B cell (primary cell): ENCODE data around the gene INPP5B. TPM values are rescaled to one million over a fixed set of nuclear protein-coding genes. Genes with fewer than 3 reads are reported as not detected.

ENCODE experiments used
- ATAC-seq: fragments of 200-7000 bp; cut with Tn5 transposase; one replicate; pipeline ENCODE4 v1.10.0; 2021; ENCODE audit warnings: low read depth, mild to moderate bottlenecking, moderate number of reproducible peaks, moderate library complexity
- CTCF ChIA-PET: fragments of 350-600 bp; sonication (Branson Sonifier 250); formaldehyde crosslinking; loops from one replicate; lab custom pipeline; 2021; ENCODE audit warnings: antibody characterized with exemption, inconsistent platforms; lab: Charles Lee
- POLR2A ChIA-PET: fragments of 350-600 bp; sonication (Branson Sonifier 250); formaldehyde crosslinking; loops from one replicate; lab custom pipeline; 2021; ENCODE audit warnings: antibody characterized with exemption; lab: Charles Lee
- DNase-seq: peaks from one replicate; pipeline ENCODE4 v3.0.0; 2013
- H2AFZ ChIP-seq: 2 replicates; pipeline ENCODE4 v1.6.1; 2012; ENCODE audit warnings: mild to moderate bottlenecking, low read depth, low read length; ENCODE audit not compliant: insufficient read depth, poor library complexity, severe bottlenecking
- H3K27ac ChIP-seq, 2 donors: 1 replicate in 1 of 2; 2 replicates in 1 of 2; pipeline ENCODE4 v1.5.1; 2012 to 2013; ENCODE audit warnings: low read length in 2 of 2, mild to moderate bottlenecking in 2 of 2, moderate library complexity in 1 of 2
- H3K27me3 ChIP-seq, 4 experiments: fragments of 200-600 bp in 1 of 4; sonication (generic) in 1 of 4; replicated peaks in 1 of 4; 1 replicate in 2 of 4; 2 replicates in 2 of 4; pipeline versions ENCODE4 v1.6.1 to v1.7.0; 2013 to 2016; ENCODE audit warnings: low read length in 3 of 4, mild to moderate bottlenecking in 2 of 4, mixed read lengths in 1 of 4, moderate library complexity in 1 of 4; ENCODE audit not compliant: insufficient read depth in 4 of 4, control insufficient read depth in 3 of 4; ENCODE audit errors: control extremely low read depth in 1 of 4
- H3K36me3 ChIP-seq, 2 experiments: replicated peaks in 1 of 2; 1 replicate in 1 of 2; 2 replicates in 1 of 2; pipeline versions ENCODE4 v1.6.1 to v1.7.1; 2013; ENCODE audit warnings: low read length in 1 of 2; ENCODE audit not compliant: insufficient read depth in 2 of 2, control insufficient read depth in 1 of 2; ENCODE audit errors: control extremely low read depth in 1 of 2, extremely low read depth in 1 of 2
- H3K4me1 ChIP-seq, 2 donors: fragments of 200-600 bp in 1 of 2; sonication (generic) in 1 of 2; 1 replicate in 1 of 2; 2 replicates in 1 of 2; pipeline versions ENCODE4 v1.5.1 to v1.6.1; 2013 to 2017; ENCODE audit warnings: low read length in 2 of 2; ENCODE audit not compliant: control insufficient read depth in 2 of 2, insufficient read depth in 2 of 2
- H3K4me2 ChIP-seq: replicated peaks from 2 replicates; pipeline ENCODE3; 2012; ENCODE audit warnings: mild to moderate bottlenecking, low read depth, low read length; ENCODE audit not compliant: poor library complexity, severe bottlenecking
- H3K4me3 ChIP-seq, 5 experiments: fragments of 200-600 bp in 1 of 5; sonication (generic) in 1 of 5; 1 replicate in 3 of 5; 2 replicates in 2 of 5; pipeline versions ENCODE4 v1.5.1 to v1.7.0; 2011 to 2016; ENCODE audit warnings: low read length in 4 of 5, mild to moderate bottlenecking in 4 of 5, low read depth in 2 of 5, control low read depth in 1 of 5, moderate library complexity in 1 of 5; ENCODE audit not compliant: insufficient read depth in 1 of 5; ENCODE audit errors: control extremely low read depth in 1 of 5, extremely low read depth in 1 of 5
- H3K79me2 ChIP-seq: fragments of 200-600 bp; sonication (generic); one replicate; pipeline ENCODE4 v1.6.0; 2016; ENCODE audit warnings: low read length; ENCODE audit not compliant: control insufficient read depth, insufficient read depth
- H3K9ac ChIP-seq: fragments of 200-600 bp; sonication (generic); 2 replicates; pipeline ENCODE4 v1.6.1; 2017; ENCODE audit warnings: mild to moderate bottlenecking, low read length, moderate library complexity
- H3K9me3 ChIP-seq, 3 donors: one replicate each; pipeline versions ENCODE4 v1.6.1 to v1.7.1; 2013; ENCODE audit warnings: low read length in 2 of 3; ENCODE audit not compliant: control insufficient read depth in 2 of 3, insufficient read depth in 1 of 3; ENCODE audit errors: control extremely low read depth in 1 of 3
- H4K20me1 ChIP-seq: 2 replicates; pipeline ENCODE4 v1.6.0; 2012; ENCODE audit warnings: mild to moderate bottlenecking, low read length; ENCODE audit not compliant: insufficient read depth, control insufficient read depth, poor library complexity, severe bottlenecking
- H3K27ac Mint-ChIP-seq: one replicate; pipeline ENCODE4 v1.8.0; 2021; ENCODE audit warnings: mixed read lengths
- H3K27me3 Mint-ChIP-seq: one replicate; pipeline ENCODE4 v1.8.0; 2021; ENCODE audit warnings: mixed read lengths
- H3K4me1 Mint-ChIP-seq: one replicate; pipeline ENCODE4 v1.8.0; 2021; ENCODE audit warnings: mixed read lengths
- H3K4me3 Mint-ChIP-seq: one replicate; pipeline ENCODE4 v1.8.0; 2021; ENCODE audit warnings: mixed read lengths
- H3K9me3 Mint-ChIP-seq: one replicate; pipeline ENCODE4 v1.8.0; 2022; ENCODE audit warnings: mixed read lengths; ENCODE audit not compliant: insufficient read depth
- EZH2 ChIP-seq: IDR thresholded peaks from 2 replicates; pipeline ENCODE4 v1.6.1; 2012; ENCODE audit warnings: borderline replicate concordance, low read depth, mild to moderate bottlenecking, moderate library complexity, low read length; ENCODE audit not compliant: insufficient read depth, poor library complexity, severe bottlenecking
- WGBS: methylation state at CpG from one replicate; pipeline ENCODE4 v1.1.5; 2013; ENCODE audit warnings: missing lambda C conversion rate; ENCODE audit not compliant: insufficient coverage; 5-methylcytosine and 5-hydroxymethylcytosine counted together
- intact Hi-C: fragments of 100-400 bp; cut with micrococcal nuclease; formaldehyde crosslinking; loops from one replicate; pipeline ENCODE4 v1.10.0; 2022
- polyA plus RNA-seq: library from polyadenylated mRNA; depleted of rRNA; stranded (reverse); fragments of >200 nt; gene quantifications from 2 replicates; pipeline ENCODE4 v1.2.3, GENCODE V29; 2012
- total RNA-seq, 2 donors: library from RNA; stranded (reverse); fragments of 120-200 nt in 1 of 2; gene quantifications; 1 replicate in 1 of 2; 2 replicates in 1 of 2; pipeline versions ENCODE4 v1.2.3 to v1.2.4, GENCODE V29; 2013 to 2022
- TF ChIP-seq, protein P1 (sequence below): fragments of 200-600 bp; IDR thresholded peaks from one replicate; pipeline ENCODE4 v1.8.0; 2022; ENCODE audit warnings: antibody characterized with exemption, mild to moderate bottlenecking

INPP5B gene
- total and polyA plus RNA-seq, 2 donors (not counting 1 experiment from before 2014, with no cell fraction given), result 45.4 to 63.3 TPM

DNA sequence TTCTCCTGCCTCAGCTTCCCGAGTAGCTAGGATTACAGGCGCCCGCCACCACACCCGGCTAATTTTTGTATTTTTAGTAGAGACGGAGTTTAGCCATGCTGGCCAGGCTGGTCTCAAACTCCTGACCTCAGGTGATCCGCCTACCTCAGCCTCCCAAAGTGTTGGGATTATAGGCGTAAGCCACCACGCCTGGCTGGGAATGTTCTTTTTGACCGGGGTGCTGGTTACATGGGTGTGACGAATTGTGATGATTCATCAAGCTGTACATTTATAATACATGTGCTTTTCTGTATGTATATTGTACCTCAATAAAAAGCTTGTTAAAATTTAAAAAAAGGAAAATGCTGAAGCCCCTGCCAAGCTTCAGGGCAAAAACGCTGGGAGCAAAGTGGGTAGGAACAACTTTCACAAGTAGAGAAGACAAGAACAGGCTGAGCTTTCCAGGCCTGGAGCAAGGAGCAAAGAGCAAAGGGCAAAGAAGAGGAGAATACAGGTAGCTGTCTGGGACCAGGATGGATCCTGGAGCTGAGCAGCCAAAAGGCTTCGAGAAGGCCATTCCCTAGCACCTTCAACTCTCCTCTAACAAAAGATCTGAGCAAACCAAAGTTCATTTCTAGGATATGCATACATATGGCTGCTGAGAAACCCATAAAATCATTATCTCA, 118.3 kb downstream of the INPP5B start:
- Histone ChIP-seq H3K27ac (no peak overlapping the region), H3K9ac (no peak overlapping the region), H3K79me2 (no peaks in the 10 kb centered on the region), H3K9me3 (no peaks in the 10 kb centered on the region), H3K4me2 (no peak overlapping the region), H3K27me3 (no peaks in the 10 kb centered on the region), H4K20me1 (no peaks in the 10 kb centered on the region), H3K4me3 (no peak overlapping the region), H2AFZ (no peak overlapping the region), H3K4me1 (no peaks in the 10 kb centered on the region), H3K36me3 (peaks cover 5 to 47% of the 10 kb centered on the region in 2 experiments)
- ATAC-seq, result no peak
- ChIA-PET CTCF (interaction anchor here (0.8 kb wide), 1 partner anchor 12 kb away, joined by 3 read pairs; no protein-coding TSS in a partner anchor), POLR2A (no interaction called here)
- Mint-ChIP-seq H3K27me3 (no peaks in the 10 kb centered on the region), H3K4me1 (peaks cover 8% of the 10 kb centered on the region), H3K27ac (no peak overlapping the region), H3K4me3 (no peak overlapping the region), H3K9me3 (no peaks in the 10 kb centered on the region)
- intact Hi-C loops, result no loop called here
- 100% methylated on average over 2 of the region's 12 CpGs for WGBS
- TF ChIP-seq, protein P1, sequence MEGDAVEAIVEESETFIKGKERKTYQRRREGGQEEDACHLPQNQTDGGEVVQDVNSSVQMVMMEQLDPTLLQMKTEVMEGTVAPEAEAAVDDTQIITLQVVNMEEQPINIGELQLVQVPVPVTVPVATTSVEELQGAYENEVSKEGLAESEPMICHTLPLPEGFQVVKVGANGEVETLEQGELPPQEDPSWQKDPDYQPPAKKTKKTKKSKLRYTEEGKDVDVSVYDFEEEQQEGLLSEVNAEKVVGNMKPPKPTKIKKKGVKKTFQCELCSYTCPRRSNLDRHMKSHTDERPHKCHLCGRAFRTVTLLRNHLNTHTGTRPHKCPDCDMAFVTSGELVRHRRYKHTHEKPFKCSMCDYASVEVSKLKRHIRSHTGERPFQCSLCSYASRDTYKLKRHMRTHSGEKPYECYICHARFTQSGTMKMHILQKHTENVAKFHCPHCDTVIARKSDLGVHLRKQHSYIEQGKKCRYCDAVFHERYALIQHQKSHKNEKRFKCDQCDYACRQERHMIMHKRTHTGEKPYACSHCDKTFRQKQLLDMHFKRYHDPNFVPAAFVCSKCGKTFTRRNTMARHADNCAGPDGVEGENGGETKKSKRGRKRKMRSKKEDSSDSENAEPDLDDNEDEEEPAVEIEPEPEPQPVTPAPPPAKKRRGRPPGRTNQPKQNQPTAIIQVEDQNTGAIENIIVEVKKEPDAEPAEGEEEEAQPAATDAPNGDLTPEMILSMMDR, result no peak
- DNase-seq, result no peak

DNA sequence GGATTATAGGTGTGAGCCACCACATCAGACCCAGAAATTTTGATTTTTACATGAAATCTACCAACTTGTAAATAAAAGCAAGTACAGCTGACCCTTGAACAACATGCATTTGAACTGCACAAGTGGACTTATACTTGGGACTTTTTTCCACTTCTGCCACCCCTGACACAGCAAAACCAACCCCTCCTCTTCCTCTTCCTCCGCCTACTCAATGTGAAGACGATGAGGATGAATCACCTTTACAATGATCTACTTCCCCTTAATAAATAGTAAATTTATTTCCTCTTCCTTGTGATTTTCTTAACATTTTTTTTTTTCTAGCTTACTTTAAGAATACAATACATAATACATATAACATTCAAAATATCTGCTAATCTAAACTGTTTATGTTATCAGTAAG, 121.3 kb downstream of the INPP5B start:
- Mint-ChIP-seq H3K4me3 (no peak overlapping the region), H3K27me3 (no peaks in the 10 kb centered on the region), H3K9me3 (no peaks in the 10 kb centered on the region), H3K4me1 (peaks cover 9% of the 10 kb centered on the region), H3K27ac (no peak overlapping the region)
- H3K4me2 ChIP-seq, result no peak overlapping the region
- no peaks in the 10 kb centered on the region for H3K4me1 ChIP-seq
- H3K4me3 ChIP-seq, result no peak overlapping the region
- no peaks in the 10 kb centered on the region for H3K27me3 ChIP-seq
- ChIA-PET POLR2A (interaction anchor here (0.6 kb wide), 1 partner anchor 165 kb away, joined by 5 read pairs; no protein-coding TSS in a partner anchor), CTCF (interaction anchor here (1.1 to 1.2 kb wide), 2 partner anchors 17 to 251 kb away, joined by 3 to 6 read pairs; partner anchors contain the start of genes C1orf122 and YRDC)
- no peak overlapping the region for H3K9ac ChIP-seq
- DNase-seq (no peak), ATAC-seq (no peak)
- TF ChIP-seq, protein P1, result no peak
- TF ChIP-seq EZH2, result no peak
- H3K79me2 ChIP-seq, result no peaks in the 10 kb centered on the region
- no peak overlapping the region for H3K27ac ChIP-seq
- no peaks in the 10 kb centered on the region for H3K9me3 ChIP-seq
- H4K20me1 ChIP-seq, result no peaks in the 10 kb centered on the region
- H3K36me3 ChIP-seq, result peaks cover 5 to 49% of the 10 kb centered on the region in 2 experiments
- WGBS, result no CpG with 5 or more reads among the region's 2 CpGs
- intact Hi-C loops, result no loop called here
- no peak overlapping the region for H2AFZ ChIP-seq
